ELR (cell line): ENCODE results near the gene ZNF609.
"Not testable (repeated sequence)": the region's sequence is repeated elsewhere in the genome, so short reads cannot be mapped to it uniquely, and the experiment has no call there.

Experiments used
- DNase-seq: peaks from one replicate; pipeline ENCODE4 v3.0.0-alpha.2; 2015; ENCODE audit warnings: low read depth

The ZNF609 gene

DNA sequence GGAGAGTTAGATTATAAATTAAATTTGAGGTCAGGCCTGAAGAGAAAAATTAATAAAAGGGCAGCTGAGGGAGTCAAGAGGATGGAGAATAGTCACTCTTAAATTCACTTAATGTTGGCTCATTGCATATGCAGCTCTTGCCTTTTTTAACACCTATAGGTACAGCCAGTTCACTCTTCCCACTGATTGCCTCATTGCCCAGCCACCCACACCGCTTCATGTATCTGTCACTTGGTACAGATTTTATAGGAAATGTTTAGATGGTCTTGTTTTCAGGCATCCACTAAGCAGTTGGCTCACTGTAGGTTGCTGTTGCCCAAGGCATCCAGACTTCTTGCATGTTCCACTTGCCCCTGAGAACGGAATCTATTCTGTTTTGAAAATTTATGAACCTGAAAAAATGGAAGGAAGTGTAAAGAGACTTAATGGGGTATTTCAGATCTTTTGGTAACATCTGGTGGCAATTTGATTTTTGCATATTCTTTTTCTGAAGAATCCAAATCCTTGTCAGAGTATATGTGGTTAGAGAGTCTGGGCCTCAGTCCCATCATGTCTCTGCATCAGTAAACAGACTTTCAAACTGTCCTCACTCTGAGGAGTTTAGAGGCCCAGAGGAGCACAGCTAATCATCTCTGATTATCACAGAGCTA is 163.1 kb downstream of the ZNF609 start:
- DNase-seq = no peak

DNA sequence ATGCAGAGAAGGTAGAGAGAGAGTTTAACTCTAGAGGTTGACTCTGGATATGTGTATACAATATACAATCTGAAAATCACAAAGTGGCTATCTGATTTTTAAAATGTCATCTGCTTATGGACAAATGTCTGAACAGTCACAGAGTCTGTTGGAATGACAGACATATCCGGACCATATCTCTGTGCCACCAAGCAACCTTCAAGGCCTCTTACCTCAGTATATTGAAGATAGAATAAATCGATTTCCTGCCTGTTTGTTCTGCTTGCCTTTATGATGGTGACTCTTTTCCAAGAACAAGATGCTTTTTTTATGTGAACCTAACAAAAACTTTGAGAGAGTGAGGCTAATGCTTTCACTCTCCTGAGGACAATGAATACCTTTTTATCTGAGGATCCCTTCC is 163.9 kb downstream of the ZNF609 start:
- no peak for DNase-seq

DNA sequence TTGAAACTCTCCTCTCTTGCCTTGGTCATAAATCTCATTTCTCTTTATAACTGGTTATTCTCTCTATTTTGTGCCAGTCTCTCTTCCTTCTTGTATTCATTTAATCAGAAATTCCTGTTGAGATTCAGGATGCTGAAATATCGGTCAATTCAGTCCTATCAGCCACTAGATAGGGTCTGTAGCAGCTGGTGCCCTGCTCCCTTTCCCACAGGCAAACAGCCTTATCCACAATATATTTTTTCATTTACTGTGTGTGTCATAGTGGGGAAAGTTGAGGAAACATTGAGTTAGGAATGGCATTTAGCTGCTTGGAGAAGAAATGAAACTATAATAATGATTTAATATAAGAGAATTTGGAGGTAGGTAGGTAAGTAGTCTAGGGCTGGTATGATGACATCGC is 168.7 kb downstream of the ZNF609 start:
- DNase-seq = no peak

DNA sequence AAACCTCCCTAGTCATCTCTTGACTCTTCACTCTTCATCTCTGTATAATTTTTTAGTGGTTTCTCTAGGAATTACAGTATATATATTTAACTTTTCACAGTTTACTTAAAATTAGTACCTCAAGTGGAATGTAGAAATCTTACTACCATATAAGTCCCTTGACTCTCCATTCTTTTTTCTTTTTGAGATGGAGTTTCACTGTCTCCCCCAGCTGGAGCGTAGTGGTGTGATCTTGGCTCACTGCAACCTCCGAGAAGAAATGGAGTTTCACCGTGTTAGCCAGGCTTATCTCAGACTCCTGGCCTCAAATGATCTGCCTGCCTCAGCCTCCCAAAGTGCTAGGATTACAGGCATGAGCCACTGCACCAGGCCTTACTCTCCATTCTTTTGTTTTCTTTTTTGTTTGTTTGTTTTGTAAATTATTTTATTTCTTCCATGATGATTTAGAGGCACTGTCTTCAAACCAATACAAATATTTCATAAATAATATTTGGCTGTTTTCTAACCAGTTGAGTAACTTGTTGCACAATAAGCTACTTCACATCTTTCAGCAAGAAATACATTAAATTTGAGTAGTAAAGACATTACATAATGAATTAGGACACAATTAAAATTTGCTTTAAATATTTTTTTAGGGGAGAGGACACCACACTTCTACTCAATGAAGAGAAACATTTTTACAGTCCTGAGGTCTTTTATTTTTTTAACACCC is 170.2 kb downstream of the ZNF609 start:
- no peak for DNase-seq

DNA sequence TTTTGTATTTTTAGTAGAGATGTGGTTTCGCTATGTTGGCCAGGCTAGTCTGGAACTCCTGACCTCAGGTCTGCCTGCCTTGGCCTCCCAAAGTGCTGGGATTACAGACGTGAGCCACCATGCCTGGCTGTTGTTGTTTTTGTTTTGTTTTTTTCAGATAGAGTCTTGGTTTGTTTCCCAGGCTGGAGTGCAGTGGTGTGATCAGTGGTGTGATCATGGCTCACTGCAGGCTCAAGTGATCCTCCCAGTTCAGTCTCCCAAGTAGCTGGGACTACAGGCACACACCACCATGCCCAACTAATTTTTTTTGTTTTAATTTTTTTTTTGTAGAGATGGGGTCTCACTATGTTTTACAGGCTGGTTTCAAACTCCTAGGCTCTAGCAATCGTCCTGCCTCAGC is 172.3 kb downstream of the ZNF609 start:
- not testable (repeated sequence) for DNase-seq

DNA sequence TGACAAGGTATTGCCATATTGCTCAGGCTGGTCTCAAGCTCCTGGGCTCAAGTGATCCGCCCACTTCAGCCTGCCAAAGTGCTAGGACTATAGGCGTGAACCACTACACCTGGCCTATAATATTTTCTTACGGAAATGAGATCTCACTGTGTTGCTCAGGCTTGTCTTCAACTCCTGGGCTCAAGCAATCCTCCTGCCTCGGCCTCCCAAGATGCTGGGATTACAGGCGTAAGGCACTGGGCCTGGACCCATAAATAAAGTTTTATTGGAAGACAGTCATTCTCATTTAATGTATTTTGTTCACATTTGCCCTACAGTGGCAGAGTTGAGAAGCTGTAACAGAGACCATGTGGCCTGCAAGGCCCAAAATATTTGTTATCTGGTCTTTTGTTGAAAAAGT is 173.0 kb downstream of the ZNF609 start:
- DNase-seq = no peak

DNA sequence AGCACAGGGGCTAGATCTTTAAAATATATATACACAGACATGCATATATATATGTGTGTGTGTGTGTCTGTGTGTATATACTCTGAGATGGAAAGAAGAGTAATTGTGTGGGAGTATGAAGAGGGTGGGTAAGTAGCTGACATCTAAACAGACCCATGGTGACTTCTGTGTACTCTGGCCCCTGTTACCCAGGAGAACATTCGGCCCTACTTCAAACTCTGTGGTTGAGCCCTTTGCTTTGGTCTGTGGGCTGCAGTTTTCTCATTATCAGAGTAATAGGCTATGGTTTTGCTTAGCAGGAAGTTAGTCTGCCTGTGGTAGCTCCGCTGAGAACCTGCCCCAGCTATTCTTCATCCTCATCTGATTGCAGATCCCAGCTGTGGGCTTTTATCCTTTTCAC is 173.6 kb downstream of the ZNF609 start:
- DNase-seq = no peak

DNA sequence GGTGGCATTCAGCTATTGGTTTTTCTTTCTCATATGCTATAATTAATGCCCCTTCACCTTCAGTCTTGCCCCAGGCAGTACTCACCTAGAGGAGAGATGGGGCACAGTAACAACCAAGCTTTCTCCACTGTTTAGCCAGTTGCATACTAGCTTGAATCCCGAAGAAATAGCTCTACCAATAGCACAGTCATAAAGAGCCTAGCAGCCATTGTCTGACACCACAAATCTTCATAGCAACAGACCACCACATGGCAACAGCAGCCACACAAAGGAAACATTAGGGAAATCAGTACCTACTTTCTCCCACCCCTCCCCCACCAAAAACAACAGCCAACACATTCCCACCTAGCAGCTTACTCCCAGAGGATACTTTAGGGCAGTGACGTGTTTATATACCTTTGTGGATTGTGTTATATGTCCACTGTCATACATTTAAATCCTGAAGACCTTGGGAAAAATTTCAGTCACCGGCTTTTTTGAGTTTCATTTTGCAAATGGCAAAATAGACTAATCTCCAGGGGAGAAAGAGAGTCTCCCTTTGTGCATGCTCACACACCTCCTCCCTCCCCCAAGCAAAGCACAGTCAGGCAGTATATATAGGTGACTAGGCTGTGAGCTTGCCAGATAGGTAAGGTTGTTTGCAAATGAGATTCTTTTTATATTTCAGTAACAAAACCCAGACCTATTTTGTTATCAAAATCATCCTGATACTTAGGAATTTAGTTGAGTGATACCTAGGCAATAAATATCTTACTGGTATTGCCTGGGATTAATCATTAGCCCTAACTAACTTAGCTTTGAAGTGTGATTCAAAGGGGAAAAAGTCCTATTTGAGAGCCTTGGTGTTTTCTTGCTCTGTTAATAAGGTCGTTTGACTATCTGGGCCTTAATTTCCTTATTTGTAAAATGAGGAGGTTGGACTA is 174.5 kb downstream of the ZNF609 start:
- no peak for DNase-seq

DNA sequence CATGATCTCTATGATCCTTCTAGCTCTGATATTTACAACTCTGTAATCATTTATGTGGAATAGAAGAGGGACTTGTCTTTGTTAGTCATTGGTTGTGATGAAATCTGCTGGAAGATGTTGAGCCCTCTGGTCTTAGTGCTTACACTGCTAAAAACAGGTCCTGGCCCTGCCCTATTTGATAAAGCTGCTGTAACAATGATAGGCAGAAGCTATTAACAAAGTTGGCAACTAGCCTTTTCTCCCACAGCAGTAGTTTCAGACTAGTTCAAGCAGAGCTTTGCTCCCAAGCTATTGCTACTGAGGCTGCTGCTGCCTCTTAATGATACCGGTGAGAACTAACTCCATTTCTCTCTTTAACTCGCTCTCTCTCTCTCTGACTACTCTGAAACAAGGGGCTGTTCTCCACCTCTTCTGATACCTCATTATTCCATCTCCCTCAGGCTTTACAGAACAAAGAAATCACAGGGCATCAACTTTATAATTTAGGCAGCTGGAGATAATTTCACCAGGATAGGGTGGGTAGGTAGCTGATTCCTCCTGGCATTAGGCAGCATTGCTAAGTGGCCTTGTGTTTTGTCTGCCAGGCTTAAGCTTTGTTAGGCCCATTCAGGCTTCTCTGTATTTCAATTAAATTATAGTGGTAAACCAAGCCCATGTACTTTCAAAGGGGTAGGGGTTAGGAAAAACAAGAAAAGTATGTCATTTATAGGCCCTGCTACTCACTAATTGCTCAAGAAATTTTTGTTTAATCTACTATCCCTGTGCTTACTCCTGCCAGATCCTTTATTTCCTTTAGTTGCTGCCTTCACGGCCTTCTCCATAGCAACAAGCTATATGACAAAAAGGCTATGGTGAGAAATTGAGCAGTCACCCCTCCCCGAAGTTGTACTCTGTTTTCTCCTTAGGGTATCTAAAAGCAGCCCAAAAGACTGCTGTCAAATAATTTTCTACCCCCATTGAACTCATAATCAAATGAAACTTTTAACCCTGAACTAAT is 175.4 kb downstream of the ZNF609 start:
- DNase-seq = peak; percentile 14

DNA sequence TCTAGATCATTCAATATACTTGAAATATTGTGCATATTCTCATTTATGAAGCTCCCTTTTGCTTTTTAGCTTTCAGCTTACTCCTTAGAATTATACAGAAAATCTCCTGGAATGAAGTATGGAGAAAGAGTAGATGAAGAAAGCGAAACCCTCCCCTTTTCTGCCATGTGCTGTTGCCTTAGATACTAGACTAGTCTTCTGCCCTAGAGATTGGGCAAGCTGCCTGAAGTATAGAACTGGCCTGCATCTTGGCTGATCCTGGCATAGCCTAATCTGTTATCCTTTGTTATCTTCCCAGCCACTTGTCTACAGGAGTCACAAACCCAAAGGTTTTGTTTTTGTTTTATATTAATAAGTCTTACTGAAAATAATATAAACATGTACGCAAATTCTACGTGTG is 176.2 kb downstream of the ZNF609 start:
- no peak for DNase-seq

DNA sequence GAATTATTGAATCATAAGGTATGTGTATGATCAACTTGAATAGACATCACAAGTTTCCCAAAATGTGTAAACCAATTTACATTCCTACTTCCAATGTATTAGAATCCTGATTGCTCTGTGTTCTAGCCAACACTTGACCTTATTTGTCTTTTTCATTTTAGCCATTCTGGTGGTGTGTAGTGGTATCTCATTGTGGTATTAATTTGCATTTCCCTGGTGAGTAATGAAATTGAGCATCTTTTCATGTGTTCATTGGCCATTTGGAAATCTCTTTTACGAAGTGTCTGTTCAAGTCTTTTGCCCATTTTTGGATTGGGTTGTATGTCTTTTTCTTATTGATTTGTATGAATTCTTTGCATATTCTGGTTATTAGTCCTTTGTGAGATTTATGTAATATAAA is 177.0 kb downstream of the ZNF609 start:
- no peak for DNase-seq

DNA sequence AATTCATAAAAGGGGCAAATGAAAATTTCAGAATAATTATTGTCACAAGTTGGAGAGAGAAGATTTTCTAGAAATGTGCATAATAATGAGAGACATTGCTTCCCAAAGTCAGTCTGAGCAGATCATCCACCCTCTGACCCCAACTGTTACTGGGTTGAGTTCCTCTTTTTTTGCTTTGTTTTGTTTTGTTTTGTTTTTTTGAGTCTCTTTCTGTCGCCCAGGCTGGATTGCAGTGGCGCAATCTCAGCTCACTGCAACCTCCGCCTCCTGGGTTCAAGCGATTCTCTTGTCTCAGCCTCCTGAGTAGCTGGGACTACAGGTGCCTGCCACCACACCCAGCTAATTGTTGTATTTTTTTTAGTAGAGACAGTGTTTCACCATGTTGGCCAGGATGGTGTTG is 179.4 kb downstream of the ZNF609 start:
- DNase-seq = not testable (repeated sequence)

DNA sequence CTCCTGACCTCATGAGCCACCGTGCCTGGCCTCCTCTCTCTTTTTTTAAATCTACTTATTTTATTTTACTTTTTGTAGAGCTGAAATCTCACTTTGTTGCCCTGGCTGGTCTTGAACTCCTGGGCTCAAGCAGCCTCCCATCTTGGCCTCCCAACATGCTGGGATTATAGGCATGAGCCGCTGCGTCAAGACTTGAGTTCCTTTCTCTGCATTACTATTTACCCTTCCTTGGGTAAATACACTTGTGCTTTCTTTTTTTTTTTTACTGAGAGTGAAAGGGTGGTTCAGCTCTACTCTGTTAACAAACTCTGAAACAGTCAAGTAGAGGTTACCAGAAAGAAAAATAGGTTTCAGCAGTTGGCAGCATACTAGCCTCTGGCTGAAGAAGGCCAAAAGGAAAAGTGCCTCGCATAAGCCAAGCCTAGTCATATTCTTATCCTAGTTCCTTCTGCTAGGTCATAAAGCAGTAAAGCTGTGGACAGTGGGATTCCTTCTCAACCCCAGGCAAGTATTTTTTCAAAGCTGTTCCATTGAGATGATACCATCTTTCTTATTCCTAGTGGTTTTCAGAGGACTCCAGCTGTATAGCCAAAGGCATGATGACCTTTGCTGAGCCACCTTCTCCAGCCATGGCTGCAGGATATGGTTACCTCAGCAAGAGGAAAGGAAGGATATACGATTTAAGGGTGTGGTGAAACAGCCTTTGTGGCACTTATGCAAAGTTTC is 179.9 kb downstream of the ZNF609 start:
- DNase-seq = peak; percentile 28

DNA sequence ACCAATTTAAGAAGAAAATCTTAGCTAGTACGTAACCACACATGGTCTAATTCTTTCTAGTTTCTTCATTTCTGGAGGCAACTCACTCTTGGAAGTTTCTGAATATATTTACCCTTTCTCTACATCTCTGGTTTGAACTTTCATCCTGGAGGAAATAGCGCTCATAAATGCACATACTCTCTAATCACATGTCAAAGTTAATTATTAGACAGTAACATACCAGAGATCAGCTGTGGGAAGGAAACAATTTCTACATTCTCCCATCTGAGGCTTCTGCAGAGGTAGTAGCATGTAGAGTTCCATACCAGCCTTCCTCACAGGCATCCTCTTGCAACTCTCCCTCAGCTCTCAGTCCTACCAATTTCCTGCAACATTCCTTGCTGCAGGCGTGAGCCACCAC is 182.5 kb downstream of the ZNF609 start:
- DNase-seq = no peak

DNA sequence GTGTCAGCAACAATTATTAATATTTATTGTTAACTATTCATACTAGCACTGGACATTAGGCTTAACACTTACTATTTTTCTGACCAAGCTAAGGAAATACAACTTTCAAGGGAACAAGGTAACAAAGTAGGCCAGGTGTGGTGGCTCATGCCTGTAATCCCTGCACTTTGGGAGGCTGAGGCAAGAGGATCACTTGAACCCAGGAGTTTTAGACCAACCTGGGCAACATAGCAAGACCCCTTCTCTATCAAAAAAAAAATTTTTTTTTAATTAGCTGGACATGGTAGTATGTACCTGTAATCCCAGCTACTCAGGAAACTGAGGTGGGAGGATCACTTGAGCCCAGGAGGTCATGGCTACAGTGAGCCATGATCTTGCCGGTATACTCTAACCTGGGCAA is 183.3 kb downstream of the ZNF609 start:
- no peak for DNase-seq

DNA sequence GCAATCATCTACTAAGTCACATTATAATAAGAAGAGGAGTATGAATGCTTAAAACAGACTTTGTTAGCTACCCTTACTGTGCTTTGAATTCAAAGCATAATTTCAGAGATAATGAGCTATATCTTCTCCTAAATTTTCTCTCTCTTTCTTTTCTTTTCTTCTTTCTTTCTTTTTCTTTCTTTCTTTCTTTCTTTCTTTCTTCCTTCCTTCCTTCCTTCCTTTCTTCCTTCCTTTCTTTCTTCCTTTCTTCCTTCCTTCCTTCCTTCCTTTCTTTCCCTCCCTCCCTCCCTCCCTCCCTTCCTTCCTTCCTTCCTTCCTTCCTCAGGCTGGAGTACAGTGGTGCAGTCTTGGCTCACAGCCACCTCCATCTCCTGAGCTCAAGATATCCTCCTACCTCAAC is 184.4 kb downstream of the ZNF609 start:
- DNase-seq = not testable (repeated sequence)

DNA sequence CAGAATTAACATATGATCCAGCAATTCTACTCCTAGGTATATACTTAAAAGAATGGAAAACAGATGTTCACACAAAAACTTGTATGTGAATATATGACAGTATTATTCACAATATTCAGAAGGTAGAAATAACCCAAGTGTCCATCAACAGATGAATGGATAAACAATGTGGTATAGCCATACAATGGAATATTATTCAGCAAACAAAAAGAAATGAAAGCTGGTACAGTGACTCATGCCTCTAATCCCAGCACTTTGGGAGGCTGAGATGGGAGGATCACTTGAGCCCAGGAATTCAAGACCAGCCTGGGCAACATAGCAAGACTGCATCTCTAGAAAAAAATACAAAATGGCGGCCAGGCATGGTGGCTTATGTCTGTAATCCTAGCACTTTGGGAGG is 185.6 kb downstream of the ZNF609 start:
- DNase-seq = no peak

DNA sequence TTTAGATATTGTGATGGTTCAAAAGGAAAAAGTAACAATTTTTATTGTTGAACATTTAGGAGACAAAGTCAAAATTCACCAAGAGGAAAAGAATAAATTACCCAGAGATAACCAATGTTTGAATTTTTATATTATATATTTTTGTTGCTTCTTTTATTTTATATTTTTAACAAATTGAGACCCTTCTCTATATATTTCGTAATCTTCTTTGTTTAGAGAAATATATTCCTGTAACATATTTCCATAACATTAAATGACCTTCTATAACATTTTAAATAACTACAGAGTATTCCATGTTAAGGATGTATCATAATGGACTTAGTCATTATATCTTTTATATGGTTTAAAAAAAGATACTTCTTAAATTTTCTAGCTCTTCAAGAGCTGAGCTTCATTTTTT is 187.0 kb downstream of the ZNF609 start:
- no peak for DNase-seq

DNA sequence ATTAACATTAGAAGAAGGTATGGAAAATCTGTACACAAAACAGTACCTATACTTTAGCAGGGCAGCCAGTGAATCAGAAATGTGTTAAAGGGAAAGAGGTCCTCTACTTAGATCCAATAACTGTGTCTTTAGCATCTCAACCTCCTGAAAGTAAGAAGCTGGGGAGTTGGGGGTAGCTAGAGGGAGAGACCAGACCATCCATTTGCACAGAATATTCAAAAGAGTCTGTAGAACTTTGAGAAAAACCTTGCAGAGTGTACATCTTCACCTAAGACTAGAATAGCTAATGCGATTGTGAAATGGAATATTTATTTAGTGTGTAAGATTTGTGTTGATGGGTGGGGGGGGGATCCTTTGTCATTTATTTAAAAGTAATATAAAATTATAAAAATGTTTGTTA is 190.2 kb downstream of the ZNF609 start:
- DNase-seq = no peak

DNA sequence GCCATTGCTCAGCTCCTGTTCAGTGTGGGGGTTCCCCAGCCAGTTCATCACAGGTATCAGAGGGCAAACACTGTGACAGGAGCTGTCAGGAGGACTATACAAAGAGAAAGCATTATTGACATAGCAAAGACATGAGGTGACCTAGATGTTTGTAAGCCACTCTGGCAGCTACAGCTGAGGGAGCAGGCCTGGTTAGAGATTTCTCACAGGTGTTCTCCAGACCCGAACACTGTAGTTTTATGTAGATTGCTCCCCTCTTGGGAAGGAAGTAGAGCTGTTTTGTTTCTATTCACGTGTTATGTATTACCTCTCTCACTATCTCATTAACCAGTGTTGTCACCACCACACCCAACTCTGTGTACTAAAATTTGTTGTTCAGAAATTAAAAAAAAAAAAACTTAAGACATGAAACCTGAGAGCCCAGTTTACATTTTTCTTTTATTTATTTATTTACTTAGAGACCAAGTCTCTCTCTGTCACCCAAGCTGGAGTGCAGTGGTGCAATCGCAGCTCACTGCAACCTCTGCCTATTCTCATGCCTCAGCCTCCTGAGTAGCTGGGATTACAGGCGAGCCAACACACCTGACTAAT is 191.3 kb downstream of the ZNF609 start:
- DNase-seq = peak; percentile 4

DNA sequence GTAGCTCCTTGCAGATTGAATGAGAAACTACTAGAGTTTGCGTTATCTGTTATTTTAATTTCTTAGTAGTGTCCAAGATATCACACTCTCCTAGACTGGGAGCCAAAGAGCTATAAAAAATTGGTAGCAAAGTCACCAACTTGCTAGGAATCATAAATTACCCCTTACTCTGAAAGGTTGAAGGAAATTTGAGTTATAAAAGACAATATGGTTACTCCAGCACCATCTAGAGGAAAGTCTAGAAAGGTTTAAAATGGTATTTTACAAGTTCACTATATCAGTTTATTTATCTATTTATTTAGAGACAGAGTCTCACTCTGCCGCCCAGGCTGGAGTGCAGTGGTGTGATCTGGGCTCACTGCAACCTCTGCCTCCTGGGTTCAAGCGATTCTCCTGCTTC is 193.4 kb downstream of the ZNF609 start:
- peak; percentile 33 for DNase-seq
